PC-9 (cell line): ENCODE results near the gene PIWIL4.

Source experiments
- CTCF ChIP-seq: fragments of 200-600 bp; sonication (generic); conservative IDR thresholded peaks from 2 replicates; pipeline ENCODE4 v1.6.1; 2017; ENCODE audit warnings: mixed run types, antibody characterized with exemption, mild to moderate bottlenecking, moderate library complexity
- EZH2 ChIP-seq: fragments of 200-600 bp; sonication (generic); IDR thresholded peaks from 2 replicates; pipeline ENCODE4 v1.8.0; 2017; ENCODE audit warnings: antibody characterized with exemption, low read depth

GRCh38 chr11:94630221-94630620, 63.1 kb downstream of the PIWIL4 start:
- no peak for TF ChIP-seq CTCF
- no peak for TF ChIP-seq EZH2
